ENCODE data around the gene MAGI2. TPM values are rescaled to one million over a fixed set of nuclear protein-coding genes. Genes with fewer than 3 reads are reported as not detected.

Gene MAGI2
- total and polyA plus RNA-seq, 2 experiments from 2014 or later = 10.4 to 26.4 TPM

DNA sequence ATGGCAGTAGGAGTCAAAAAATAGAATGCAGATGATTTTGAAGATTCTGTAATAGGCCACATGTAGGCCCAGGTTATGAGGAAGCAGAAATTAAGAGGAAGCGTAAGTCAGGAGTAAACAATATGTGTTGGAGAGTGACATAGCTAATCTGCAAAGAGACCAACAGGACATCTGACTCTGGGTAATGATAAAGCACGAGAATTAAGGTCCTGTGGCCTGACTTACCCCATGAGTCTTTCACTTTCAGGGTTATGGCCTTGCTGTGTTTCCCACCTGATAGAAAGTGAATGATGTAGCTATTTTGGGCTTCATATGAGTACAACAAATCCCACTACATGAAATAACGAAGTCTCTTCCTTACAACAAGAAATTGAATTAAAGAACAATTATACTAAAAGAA is 393.0 kb downstream of the MAGI2 start (continued):
- TF ChIP-seq, protein P1, sequence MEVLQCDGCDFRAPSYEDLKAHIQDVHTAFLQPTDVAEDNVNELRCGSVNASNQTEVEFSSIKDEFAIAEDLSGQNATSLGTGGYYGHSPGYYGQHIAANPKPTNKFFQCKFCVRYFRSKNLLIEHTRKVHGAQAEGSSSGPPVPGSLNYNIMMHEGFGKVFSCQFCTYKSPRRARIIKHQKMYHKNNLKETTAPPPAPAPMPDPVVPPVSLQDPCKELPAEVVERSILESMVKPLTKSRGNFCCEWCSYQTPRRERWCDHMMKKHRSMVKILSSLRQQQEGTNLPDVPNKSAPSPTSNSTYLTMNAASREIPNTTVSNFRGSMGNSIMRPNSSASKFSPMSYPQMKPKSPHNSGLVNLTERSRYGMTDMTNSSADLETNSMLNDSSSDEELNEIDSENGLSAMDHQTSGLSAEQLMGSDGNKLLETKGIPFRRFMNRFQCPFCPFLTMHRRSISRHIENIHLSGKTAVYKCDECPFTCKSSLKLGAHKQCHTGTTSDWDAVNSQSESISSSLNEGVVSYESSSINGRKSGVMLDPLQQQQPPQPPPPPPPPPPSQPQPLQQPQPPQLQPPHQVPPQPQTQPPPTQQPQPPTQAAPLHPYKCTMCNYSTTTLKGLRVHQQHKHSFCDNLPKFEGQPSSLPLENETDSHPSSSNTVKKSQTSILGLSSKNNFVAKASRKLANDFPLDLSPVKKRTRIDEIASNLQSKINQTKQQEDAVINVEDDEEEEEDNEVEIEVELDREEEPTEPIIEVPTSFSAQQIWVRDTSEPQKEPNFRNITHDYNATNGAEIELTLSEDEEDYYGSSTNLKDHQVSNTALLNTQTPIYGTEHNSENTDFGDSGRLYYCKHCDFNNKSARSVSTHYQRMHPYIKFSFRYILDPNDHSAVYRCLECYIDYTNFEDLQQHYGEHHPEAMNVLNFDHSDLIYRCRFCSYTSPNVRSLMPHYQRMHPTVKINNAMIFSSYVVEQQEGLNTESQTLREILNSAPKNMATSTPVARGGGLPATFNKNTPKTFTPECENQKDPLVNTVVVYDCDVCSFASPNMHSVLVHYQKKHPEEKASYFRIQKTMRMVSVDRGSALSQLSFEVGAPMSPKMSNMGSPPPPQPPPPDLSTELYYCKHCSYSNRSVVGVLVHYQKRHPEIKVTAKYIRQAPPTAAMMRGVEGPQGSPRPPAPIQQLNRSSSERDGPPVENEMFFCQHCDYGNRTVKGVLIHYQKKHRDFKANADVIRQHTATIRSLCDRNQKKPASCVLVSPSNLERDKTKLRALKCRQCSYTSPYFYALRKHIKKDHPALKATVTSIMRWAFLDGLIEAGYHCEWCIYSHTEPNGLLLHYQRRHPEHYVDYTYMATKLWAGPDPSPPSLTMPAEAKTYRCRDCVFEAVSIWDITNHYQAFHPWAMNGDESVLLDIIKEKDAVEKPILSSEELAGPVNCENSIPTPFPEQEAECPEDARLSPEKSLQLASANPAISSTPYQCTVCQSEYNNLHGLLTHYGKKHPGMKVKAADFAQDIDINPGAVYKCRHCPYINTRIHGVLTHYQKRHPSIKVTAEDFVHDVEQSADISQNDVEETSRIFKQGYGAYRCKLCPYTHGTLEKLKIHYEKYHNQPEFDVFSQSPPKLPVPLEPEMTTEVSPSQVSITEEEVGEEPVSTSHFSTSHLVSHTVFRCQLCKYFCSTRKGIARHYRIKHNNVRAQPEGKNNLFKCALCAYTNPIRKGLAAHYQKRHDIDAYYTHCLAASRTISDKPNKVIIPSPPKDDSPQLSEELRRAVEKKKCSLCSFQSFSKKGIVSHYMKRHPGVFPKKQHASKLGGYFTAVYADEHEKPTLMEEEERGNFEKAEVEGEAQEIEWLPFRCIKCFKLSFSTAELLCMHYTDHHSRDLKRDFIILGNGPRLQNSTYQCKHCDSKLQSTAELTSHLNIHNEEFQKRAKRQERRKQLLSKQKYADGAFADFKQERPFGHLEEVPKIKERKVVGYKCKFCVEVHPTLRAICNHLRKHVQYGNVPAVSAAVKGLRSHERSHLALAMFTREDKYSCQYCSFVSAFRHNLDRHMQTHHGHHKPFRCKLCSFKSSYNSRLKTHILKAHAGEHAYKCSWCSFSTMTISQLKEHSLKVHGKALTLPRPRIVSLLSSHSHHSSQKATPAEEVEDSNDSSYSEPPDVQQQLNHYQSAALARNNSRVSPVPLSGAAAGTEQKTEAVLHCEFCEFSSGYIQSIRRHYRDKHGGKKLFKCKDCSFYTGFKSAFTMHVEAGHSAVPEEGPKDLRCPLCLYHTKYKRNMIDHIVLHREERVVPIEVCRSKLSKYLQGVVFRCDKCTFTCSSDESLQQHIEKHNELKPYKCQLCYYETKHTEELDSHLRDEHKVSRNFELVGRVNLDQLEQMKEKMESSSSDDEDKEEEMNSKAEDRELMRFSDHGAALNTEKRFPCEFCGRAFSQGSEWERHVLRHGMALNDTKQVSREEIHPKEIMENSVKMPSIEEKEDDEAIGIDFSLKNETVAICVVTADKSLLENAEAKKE (CRISPR knock-in tag; IDR thresholded peaks at IDR 0.05) = no peak
- TF ChIP-seq ZNF331 (CRISPR knock-in tag; IDR thresholded peaks at IDR 0.05; ENCODE audit: low read depth) (no peak), EZH2phosphoT487 (IDR thresholded peaks at IDR 0.05; ENCODE audit: unreplicated experiment) (no peak), NANOG (IDR thresholded peaks at IDR 0.05; ENCODE audit: borderline replicate concordance) (no peak), POLR2AphosphoS5 (IDR thresholded peaks at IDR 0.05; ENCODE audit: low read depth) (no peak)
- TF ChIP-seq, protein P2, sequence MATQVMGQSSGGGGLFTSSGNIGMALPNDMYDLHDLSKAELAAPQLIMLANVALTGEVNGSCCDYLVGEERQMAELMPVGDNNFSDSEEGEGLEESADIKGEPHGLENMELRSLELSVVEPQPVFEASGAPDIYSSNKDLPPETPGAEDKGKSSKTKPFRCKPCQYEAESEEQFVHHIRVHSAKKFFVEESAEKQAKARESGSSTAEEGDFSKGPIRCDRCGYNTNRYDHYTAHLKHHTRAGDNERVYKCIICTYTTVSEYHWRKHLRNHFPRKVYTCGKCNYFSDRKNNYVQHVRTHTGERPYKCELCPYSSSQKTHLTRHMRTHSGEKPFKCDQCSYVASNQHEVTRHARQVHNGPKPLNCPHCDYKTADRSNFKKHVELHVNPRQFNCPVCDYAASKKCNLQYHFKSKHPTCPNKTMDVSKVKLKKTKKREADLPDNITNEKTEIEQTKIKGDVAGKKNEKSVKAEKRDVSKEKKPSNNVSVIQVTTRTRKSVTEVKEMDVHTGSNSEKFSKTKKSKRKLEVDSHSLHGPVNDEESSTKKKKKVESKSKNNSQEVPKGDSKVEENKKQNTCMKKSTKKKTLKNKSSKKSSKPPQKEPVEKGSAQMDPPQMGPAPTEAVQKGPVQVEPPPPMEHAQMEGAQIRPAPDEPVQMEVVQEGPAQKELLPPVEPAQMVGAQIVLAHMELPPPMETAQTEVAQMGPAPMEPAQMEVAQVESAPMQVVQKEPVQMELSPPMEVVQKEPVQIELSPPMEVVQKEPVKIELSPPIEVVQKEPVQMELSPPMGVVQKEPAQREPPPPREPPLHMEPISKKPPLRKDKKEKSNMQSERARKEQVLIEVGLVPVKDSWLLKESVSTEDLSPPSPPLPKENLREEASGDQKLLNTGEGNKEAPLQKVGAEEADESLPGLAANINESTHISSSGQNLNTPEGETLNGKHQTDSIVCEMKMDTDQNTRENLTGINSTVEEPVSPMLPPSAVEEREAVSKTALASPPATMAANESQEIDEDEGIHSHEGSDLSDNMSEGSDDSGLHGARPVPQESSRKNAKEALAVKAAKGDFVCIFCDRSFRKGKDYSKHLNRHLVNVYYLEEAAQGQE (IDR thresholded peaks at IDR 0.05; ENCODE audit: unreplicated experiment) = no peak
